Activated CD4-positive, alpha-beta T cell treated with anti-CD3 and anti-CD28 coated beads for 36 hours (primary cell): ENCODE results near the gene XPR1. TPM values are rescaled to one million over a fixed set of nuclear protein-coding genes. Genes with fewer than 3 reads are reported as not detected.

Experiments
- ATAC-seq: fragments of 200-7000 bp; cut with Tn5 transposase; one replicate; pipeline ENCODE4 v1.10.0; 2021; ENCODE audit warnings: mild to moderate bottlenecking, moderate library complexity
- CTCF ChIA-PET: fragments of 350-600 bp; sonication (Branson Sonifier 250); formaldehyde crosslinking; loops from one replicate; lab custom pipeline; 2021; ENCODE audit warnings: antibody characterized with exemption; lab: Charles Lee
- POLR2A ChIA-PET: fragments of 350-600 bp; sonication (Branson Sonifier 250); formaldehyde crosslinking; loops from one replicate; lab custom pipeline; 2021; ENCODE audit warnings: antibody characterized with exemption, inconsistent platforms; lab: Charles Lee
- DNase-seq: peaks from one replicate; pipeline ENCODE4 v3.0.0-alpha.2; 2020
- H3K27ac Mint-ChIP-seq: one replicate; pipeline ENCODE4 v1.8.0; 2021; ENCODE audit warnings: mixed read lengths
- H3K27me3 Mint-ChIP-seq: one replicate; pipeline ENCODE4 v1.8.0; 2021; ENCODE audit warnings: mixed read lengths
- H3K36me3 Mint-ChIP-seq: one replicate; pipeline ENCODE4 v1.8.0; 2021; ENCODE audit warnings: low read depth, mixed read lengths
- H3K4me1 Mint-ChIP-seq: one replicate; pipeline ENCODE4 v1.8.0; 2021; ENCODE audit warnings: mixed read lengths
- H3K4me3 Mint-ChIP-seq: one replicate; pipeline ENCODE4 v1.8.0; 2021; ENCODE audit warnings: mild to moderate bottlenecking, moderate library complexity, mixed read lengths
- H3K9me3 Mint-ChIP-seq: one replicate; pipeline ENCODE4 v1.8.0; 2021; ENCODE audit warnings: low read depth, mixed read lengths
- intact Hi-C, 2 experiments: fragments of 100-400 bp; cut with DNase I in 1 of 2; cut with micrococcal nuclease in 1 of 2; formaldehyde crosslinking; loops; one replicate each; pipeline versions ENCODE4 v1.14.2 to v1.15.1; 2022 to 2024; cut with DNase I, micrococcal nuclease
- total RNA-seq, 2 experiments: library from RNA; stranded (reverse); gene quantifications; one replicate each; pipeline ENCODE4 v1.2.3, GENCODE V29; 2021

Gene XPR1
- total RNA-seq, 2 experiments from 2014 or later, result 18.4 to 25.2 TPM

DNA sequence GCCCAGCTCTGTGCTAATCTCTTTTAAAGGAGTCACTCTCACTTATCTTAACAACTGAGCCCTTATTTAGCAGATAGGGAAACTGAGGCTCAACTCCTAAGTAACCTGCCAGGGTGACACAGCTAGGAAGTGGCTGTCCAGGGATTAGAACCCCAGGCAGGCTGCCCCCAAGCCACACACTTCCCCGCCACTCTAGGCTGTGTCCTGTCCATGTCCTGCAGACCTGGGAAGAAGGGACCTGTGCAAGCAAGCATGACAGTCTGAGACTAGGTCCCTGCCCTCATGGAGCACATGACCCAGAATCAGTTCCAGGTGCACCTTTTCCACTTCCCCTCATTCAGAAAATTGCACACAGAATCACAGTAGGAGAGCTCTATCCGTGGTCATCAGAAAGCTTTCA is 293.1 kb downstream of the XPR1 start:
- H3K27me3 Mint-ChIP-seq, result no peaks in the 10 kb centered on the region
- POLR2A ChIA-PET, result no interaction called here
- CTCF ChIA-PET, result interaction anchor here (0.6 to 1.6 kb wide), 4 partner anchors 16 to 241 kb away, joined by 3 to 5 read pairs (median 4); no protein-coding TSS in a partner anchor
- H3K27ac Mint-ChIP-seq, result no peak overlapping the region
- intact Hi-C loops, result no loop called here
- H3K9me3 Mint-ChIP-seq, result no peaks in the 10 kb centered on the region
- no peaks in the 10 kb centered on the region for H3K36me3 Mint-ChIP-seq
- no peak overlapping the region for H3K4me3 Mint-ChIP-seq
- H3K4me1 Mint-ChIP-seq, result no peaks in the 10 kb centered on the region
- ATAC-seq (no peak), DNase-seq (no peak)

DNA sequence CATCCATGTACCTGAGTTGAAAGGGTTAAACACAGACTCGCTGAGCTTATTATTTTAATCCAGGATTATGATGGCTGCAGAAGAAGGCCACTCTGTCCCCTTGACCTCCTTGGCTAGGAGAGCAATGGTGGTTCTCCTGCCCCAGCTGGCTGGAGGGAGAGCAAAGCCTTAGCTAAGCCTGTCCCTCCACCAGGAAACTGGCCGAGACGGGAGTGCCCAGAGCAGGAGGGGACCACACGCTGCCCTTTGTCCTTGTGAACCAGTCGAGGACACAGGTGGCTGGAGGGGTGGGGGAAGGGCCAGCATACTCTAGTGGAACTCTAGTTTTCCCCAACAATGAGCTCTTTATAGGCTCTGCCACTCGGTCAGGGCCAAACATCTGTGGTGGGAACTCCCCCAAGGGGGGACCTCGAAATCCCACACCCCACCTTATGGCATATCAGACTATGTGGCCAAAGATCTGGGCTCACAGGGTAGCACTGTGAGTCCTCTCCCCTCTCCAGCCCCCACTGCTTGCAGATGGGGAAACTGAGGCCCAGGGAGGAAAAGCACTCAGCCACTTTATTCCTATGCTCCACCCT is 293.7 kb downstream of the XPR1 start:
- intact Hi-C loops, result no loop called here
- no peak overlapping the region for H3K4me3 Mint-ChIP-seq
- H3K27me3 Mint-ChIP-seq, result no peaks in the 10 kb centered on the region
- H3K4me1 Mint-ChIP-seq, result no peaks in the 10 kb centered on the region
- H3K9me3 Mint-ChIP-seq, result no peaks in the 10 kb centered on the region
- H3K36me3 Mint-ChIP-seq, result no peaks in the 10 kb centered on the region
- POLR2A ChIA-PET, result no interaction called here
- no peak overlapping the region for H3K27ac Mint-ChIP-seq
- no peak for DNase-seq
- no peak for ATAC-seq
- CTCF ChIA-PET, result interaction anchor here (0.7 to 1.6 kb wide), 4 partner anchors 16 to 241 kb away, joined by 3 to 5 read pairs (median 4); no protein-coding TSS in a partner anchor

DNA sequence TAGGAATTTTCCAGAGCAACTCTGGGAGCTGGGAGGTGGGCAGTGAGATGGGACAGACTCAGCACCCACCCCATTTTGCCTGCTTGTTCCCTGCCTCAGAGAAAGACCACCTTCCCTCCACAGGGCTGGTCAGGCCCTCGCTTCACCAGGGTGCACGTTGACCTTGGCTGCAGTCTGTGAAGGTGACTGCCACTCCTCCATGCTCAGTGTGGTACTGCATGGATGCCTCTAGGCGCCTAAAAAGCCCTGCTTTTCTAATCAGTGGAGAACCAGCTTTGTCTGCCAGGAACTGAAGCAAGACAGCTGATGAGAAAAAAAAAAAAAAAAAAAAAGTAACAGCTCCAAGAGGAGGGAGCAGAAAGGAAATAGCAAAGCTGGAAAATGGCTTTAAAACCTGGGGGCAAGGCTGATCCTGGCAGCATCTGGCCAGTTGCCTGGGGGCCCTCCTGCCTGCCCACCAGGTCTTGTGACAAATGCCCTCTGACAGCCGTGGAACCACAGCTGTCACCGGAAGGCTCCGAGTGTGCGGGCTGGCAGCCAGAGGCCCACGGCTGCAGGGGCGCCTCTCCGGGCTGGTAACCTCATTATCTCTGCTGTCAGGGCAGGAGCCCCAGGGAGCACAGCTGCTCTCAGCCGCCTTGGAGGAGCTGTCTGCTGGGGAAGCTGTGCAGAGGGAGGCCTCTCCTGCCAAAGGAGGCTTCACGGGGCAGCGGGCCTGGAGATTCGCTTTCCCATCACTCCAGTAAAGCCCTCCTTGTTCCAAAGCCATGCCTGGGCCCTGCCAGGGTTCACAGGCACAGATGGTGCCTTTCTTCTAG is 294.6 kb downstream of the XPR1 start:
- H3K36me3 Mint-ChIP-seq, result no peaks in the 10 kb centered on the region
- no peaks in the 10 kb centered on the region for H3K27me3 Mint-ChIP-seq
- peak; percentile 36 for ATAC-seq
- peak; percentile 18 for DNase-seq
- ChIA-PET CTCF (interaction anchor here (0.6 to 1.6 kb wide), 4 partner anchors 10 to 45 kb away, joined by 3 to 4 read pairs (median 4); no protein-coding TSS in a partner anchor), POLR2A (no interaction called here)
- intact Hi-C loops, result no loop called here
- no peaks in the 10 kb centered on the region for H3K4me1 Mint-ChIP-seq
- no peaks in the 10 kb centered on the region for H3K9me3 Mint-ChIP-seq
- H3K4me3 Mint-ChIP-seq, result no peak overlapping the region
- no peak overlapping the region for H3K27ac Mint-ChIP-seq

DNA sequence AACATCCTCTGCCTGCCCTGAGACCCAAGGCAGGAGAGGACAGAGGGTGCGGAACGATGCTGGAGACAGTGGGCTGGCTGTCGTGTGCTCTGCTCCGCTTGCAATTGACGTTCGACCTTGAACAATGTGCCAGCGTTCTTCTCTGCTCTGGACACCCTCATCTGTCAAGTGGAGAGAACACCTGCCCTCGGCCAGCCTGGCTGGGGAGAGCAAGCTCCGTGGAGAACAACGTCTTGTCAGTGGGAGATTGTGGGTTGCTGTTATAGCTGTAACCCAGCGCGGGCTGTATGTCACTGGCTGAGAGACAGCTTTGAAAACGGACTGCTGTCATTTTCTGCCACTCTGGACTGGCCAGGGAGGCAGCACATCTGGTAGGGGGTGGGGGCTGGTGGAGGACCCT is 295.5 kb downstream of the XPR1 start:
- intact Hi-C loops, result no loop called here
- DNase-seq (no peak), ATAC-seq (no peak)
- Mint-ChIP-seq H3K4me3 (no peak overlapping the region), H3K27me3 (no peaks in the 10 kb centered on the region), H3K9me3 (no peaks in the 10 kb centered on the region), H3K27ac (no peak overlapping the region), H3K36me3 (no peaks in the 10 kb centered on the region), H3K4me1 (no peaks in the 10 kb centered on the region)
- ChIA-PET POLR2A (no interaction called here), CTCF (interaction anchor here (1.2 kb wide), 1 partner anchor 12 kb away, joined by 4 read pairs; no protein-coding TSS in a partner anchor)

DNA sequence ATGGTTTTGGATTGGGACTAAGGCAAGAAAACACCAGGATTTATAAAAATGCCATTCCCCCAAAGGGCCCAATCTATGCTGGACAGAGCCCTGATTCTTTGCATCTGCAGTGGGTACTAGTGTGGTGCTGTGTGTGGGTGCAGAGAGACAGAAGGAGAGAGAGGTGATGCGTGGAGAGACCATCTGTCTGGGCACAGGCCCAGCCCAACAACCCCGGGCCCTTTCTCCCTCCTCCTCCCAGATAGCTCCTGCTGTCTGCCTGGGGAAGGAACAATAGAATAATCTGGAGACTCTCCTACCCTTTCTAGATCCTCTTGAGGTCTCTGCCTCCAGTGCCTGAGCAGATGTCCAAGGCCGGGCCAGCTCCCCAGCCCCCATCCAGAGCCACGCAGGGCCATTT is 296.0 kb downstream of the XPR1 start:
- Mint-ChIP-seq H3K9me3 (no peaks in the 10 kb centered on the region), H3K27ac (no peak overlapping the region), H3K36me3 (no peaks in the 10 kb centered on the region), H3K27me3 (no peaks in the 10 kb centered on the region), H3K4me3 (no peak overlapping the region), H3K4me1 (no peaks in the 10 kb centered on the region)
- ChIA-PET POLR2A (no interaction called here), CTCF (no interaction called here)
- intact Hi-C loops, result no loop called here
- DNase-seq (no peak), ATAC-seq (no peak)

DNA sequence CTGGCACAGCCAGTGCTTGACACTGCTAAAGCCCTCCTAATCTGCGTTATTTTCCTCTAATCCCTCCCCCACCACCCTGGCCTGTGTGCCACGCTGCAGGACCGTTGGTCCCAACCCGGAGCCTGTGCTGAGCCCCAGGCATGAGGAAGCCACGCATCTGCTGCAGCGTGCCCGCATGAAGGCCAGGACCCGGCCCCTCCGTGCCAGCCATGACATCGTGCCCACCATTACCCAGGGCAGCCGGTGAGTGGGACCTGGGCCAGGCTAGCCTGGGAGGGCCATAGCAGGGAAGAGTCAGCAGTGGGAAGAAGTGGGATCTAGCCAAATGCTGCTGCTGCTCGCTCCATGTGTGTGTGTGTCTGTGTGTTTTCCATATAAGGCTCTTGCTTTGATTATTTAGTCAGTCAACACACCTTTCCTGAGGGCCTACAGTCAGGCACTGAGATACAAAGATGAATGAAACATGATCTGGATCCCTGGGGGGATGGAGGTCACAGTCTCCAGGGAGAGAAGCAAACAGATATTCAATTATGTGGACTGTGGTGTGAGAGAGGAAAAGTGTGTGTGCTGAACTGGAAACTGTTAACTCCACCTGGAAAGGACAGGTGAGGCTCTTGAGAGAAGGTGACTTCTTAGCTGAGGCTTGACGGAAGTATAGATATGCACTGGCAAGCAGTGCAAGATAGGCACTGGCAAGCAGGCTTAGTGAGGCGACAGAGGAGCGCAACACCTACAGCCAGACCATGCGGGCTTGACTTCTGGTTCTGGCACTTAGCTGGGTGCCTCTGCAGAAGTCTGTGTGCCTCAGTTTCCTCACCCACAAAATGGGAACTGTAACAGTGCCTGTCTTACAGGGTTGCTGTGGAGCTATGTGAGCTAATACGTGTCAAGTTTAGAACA is 296.8 kb downstream of the XPR1 start:
- POLR2A ChIA-PET, result no interaction called here
- Mint-ChIP-seq H3K27ac (no peak overlapping the region), H3K4me3 (no peak overlapping the region), H3K27me3 (no peaks in the 10 kb centered on the region), H3K9me3 (no peaks in the 10 kb centered on the region), H3K36me3 (no peaks in the 10 kb centered on the region), H3K4me1 (no peaks in the 10 kb centered on the region)
- no peak for ATAC-seq
- DNase-seq, result no peak
- CTCF ChIA-PET, result interaction anchor here (0.6 kb wide), 1 partner anchor 89 kb away, joined by 3 read pairs; no protein-coding TSS in a partner anchor
- intact Hi-C loops, result no loop called here

DNA sequence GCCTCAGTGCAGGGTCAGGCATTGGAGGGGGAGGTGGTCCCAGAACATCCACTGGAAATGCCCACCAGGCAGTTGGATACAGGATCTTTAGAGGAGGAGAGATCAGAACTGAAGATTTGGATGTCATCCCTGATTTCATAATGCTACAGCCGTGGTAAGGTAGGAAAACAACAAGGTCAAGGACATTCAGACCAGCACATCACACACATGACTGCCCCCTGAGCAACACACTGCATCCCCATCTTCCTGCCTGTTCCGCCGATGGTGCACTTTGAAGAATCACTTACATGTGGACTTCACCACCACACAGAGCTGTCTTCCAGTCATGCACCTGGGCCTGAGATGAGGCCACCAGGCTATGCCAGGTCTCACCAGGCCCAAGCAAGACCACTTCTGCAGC is 297.6 kb downstream of the XPR1 start:
- Mint-ChIP-seq H3K4me1 (no peaks in the 10 kb centered on the region), H3K4me3 (no peak overlapping the region), H3K27ac (no peak overlapping the region), H3K27me3 (no peaks in the 10 kb centered on the region), H3K36me3 (no peaks in the 10 kb centered on the region), H3K9me3 (no peaks in the 10 kb centered on the region)
- ATAC-seq (no peak), DNase-seq (no peak)
- intact Hi-C loops, result no loop called here
- CTCF ChIA-PET, result interaction anchor here (0.6 kb wide), 1 partner anchor 89 kb away, joined by 3 read pairs; no protein-coding TSS in a partner anchor
- POLR2A ChIA-PET, result no interaction called here

DNA sequence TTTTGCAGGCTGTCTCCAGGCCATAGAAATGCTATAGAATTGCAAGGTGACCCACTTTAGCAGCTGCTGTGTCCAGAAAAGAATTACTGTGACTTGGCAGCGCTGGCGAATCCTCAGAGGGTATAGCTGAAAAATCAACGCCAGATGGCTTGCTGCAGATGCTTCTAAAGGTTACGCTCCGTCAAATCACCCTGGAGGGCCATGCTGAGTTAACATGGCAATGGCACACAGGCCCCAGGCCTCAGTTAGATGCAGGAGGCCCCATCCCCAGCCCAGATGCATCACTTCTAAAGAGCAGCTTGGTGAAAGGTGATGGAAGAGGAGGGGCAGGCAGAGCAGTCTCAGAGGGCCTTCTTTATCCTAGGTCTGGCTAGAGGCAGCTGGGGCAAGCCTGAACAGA is 298.9 kb downstream of the XPR1 start:
- no peaks in the 10 kb centered on the region for H3K27me3 Mint-ChIP-seq
- no peaks in the 10 kb centered on the region for H3K4me1 Mint-ChIP-seq
- POLR2A ChIA-PET, result no interaction called here
- intact Hi-C loops, result no loop called here
- H3K27ac Mint-ChIP-seq, result no peak overlapping the region
- no peak for ATAC-seq
- H3K4me3 Mint-ChIP-seq, result no peak overlapping the region
- H3K9me3 Mint-ChIP-seq, result no peaks in the 10 kb centered on the region
- no peaks in the 10 kb centered on the region for H3K36me3 Mint-ChIP-seq
- DNase-seq, result no peak
- CTCF ChIA-PET, result interaction anchor here (1.7 kb wide), 1 partner anchor 493 kb away, joined by 5 read pairs; no protein-coding TSS in a partner anchor

DNA sequence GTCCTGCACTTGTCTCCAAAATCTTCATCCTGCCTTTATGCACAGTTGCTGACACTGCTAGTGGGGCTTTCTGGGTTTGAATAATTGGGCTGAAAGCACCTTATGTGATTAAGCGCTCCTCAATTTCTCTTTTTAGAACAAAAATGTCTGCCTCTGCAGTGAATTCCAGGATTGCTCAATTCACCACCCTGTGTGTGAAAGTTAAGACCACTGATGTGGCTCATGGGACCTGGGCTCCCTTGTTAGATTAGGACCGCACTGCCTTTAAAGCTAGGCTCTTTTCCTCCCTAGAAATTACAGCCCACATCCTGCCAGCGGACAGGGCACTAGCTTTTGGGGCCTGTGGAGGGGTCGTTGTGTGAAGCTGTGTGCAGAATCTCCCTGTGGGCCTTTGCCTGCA is 299.7 kb downstream of the XPR1 start:
- intact Hi-C loops, result no loop called here
- Mint-ChIP-seq H3K27me3 (no peaks in the 10 kb centered on the region), H3K27ac (no peak overlapping the region), H3K36me3 (no peaks in the 10 kb centered on the region), H3K4me3 (no peak overlapping the region), H3K9me3 (no peaks in the 10 kb centered on the region), H3K4me1 (no peaks in the 10 kb centered on the region)
- CTCF ChIA-PET, result interaction anchor here (1.7 kb wide), 1 partner anchor 492 kb away, joined by 5 read pairs; no protein-coding TSS in a partner anchor
- DNase-seq (no peak), ATAC-seq (no peak)
- POLR2A ChIA-PET, result no interaction called here

DNA sequence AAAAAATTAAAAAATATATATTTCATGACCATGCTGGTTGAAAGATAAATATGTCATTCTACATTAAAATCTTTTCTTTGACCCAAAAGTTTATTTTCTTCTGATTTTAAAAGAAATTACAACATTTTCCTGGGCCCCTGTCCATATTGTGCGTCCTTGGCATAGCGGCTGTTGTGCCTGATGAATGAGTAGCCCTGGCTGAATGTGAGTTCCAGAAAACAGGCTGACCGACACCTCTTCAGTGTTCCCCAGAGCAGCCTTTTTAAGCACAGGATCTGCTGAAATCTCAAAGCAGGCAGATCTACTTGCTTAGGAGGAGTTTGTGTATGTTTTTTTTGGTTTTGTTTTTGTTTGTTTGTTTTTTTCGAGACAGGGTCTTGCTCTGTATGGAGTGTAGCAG is 300.6 kb downstream of the XPR1 start:
- Mint-ChIP-seq H3K27ac (no peak overlapping the region), H3K4me3 (no peak overlapping the region), H3K27me3 (no peaks in the 10 kb centered on the region), H3K9me3 (no peaks in the 10 kb centered on the region), H3K4me1 (no peaks in the 10 kb centered on the region), H3K36me3 (no peaks in the 10 kb centered on the region)
- ATAC-seq, result no peak
- intact Hi-C loops, result no loop called here
- ChIA-PET POLR2A (no interaction called here), CTCF (no interaction called here)
- no peak for DNase-seq

DNA sequence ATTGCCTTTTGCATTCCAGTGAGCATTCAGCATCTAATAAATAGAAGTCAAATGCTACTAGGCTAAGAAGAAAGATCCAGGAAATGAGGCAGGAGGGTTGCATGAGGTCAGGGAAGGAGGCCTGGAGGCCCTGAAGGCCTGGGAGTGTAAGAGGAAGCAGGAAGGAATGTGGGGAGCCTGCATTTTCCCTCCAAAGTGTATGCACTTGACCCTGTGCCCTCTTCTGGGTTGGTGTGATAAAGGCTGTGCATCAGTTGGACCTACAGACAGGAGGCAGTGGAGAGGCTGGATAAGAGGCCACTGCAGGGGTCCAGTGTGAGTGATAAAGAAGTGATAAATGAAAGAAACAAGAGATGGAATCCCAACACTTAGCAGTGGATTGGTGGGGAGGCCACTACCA is 301.3 kb downstream of the XPR1 start:
- intact Hi-C loops, result no loop called here
- no peaks in the 10 kb centered on the region for H3K36me3 Mint-ChIP-seq
- no peaks in the 10 kb centered on the region for H3K27me3 Mint-ChIP-seq
- H3K27ac Mint-ChIP-seq, result no peak overlapping the region
- no peak for DNase-seq
- no peaks in the 10 kb centered on the region for H3K4me1 Mint-ChIP-seq
- H3K4me3 Mint-ChIP-seq, result no peak overlapping the region
- no peak for ATAC-seq
- H3K9me3 Mint-ChIP-seq, result no peaks in the 10 kb centered on the region
- ChIA-PET CTCF (no interaction called here), POLR2A (no interaction called here)
